WERI-Rb-1 (cell line): ENCODE data around the gene SAC3D1.
"Not testable (repeated sequence)": the region's sequence is repeated elsewhere in the genome, so short reads cannot be mapped to it uniquely, and the experiment has no call there.

Source experiments
- DNase-seq: peaks from one replicate; pipeline ENCODE4 v3.0.0-alpha.2; 2020
- H3K27ac ChIP-seq: fragments of 250-450 bp; sonication (Bioruptor Pico); 2 replicates; pipeline ENCODE4 v1.5.1; 2020; ENCODE audit warnings: mild to moderate bottlenecking, moderate library complexity
- H3K27me3 ChIP-seq: fragments of 250-450 bp; sonication (Bioruptor Pico); 2 replicates; pipeline ENCODE4 v1.5.1; 2021; ENCODE audit warnings: mild to moderate bottlenecking, low read depth, moderate library complexity; ENCODE audit not compliant: insufficient read depth, severe bottlenecking
- H3K36me3 ChIP-seq: fragments of 250-450 bp; sonication (Bioruptor Pico); 2 replicates; pipeline ENCODE4 v1.5.1; 2020; ENCODE audit warnings: mild to moderate bottlenecking, moderate library complexity
- H3K4me3 ChIP-seq: 2 replicates; pipeline ENCODE4 v1.5.1; 2011; ENCODE audit warnings: low read depth, mild to moderate bottlenecking, control low read depth, low read length
- H3K9me3 ChIP-seq: fragments of 250-450 bp; sonication (Bioruptor Pico); 2 replicates; pipeline ENCODE4 v1.5.1; 2021; ENCODE audit warnings: mild to moderate bottlenecking, moderate library complexity; ENCODE audit not compliant: severe bottlenecking
- TF ChIP-seq, protein P1 (sequence below): IDR thresholded peaks from 2 replicates; pipeline ENCODE4 v1.5.1; 2011; ENCODE audit warnings: low read depth, mild to moderate bottlenecking, control low read depth, inconsistent platforms, low read length

Gene SAC3D1

GRCh38 chr11:65017937-65018336, 23.1 kb upstream of the SAC3D1 start:
- Histone ChIP-seq H3K4me3 (no peak overlapping the region), H3K9me3 (no peaks in the 10 kb centered on the region), H3K36me3 (peaks cover 18% of the 10 kb centered on the region), H3K27me3 (no peaks in the 10 kb centered on the region), H3K27ac (no peak overlapping the region)
- no peak for DNase-seq
- TF ChIP-seq, protein P1, sequence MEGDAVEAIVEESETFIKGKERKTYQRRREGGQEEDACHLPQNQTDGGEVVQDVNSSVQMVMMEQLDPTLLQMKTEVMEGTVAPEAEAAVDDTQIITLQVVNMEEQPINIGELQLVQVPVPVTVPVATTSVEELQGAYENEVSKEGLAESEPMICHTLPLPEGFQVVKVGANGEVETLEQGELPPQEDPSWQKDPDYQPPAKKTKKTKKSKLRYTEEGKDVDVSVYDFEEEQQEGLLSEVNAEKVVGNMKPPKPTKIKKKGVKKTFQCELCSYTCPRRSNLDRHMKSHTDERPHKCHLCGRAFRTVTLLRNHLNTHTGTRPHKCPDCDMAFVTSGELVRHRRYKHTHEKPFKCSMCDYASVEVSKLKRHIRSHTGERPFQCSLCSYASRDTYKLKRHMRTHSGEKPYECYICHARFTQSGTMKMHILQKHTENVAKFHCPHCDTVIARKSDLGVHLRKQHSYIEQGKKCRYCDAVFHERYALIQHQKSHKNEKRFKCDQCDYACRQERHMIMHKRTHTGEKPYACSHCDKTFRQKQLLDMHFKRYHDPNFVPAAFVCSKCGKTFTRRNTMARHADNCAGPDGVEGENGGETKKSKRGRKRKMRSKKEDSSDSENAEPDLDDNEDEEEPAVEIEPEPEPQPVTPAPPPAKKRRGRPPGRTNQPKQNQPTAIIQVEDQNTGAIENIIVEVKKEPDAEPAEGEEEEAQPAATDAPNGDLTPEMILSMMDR = no peak

GRCh38 chr11:65019824-65020223, 21.2 kb upstream of the SAC3D1 start:
- no peak for DNase-seq
- no peak overlapping the region for H3K27ac ChIP-seq

DNA sequence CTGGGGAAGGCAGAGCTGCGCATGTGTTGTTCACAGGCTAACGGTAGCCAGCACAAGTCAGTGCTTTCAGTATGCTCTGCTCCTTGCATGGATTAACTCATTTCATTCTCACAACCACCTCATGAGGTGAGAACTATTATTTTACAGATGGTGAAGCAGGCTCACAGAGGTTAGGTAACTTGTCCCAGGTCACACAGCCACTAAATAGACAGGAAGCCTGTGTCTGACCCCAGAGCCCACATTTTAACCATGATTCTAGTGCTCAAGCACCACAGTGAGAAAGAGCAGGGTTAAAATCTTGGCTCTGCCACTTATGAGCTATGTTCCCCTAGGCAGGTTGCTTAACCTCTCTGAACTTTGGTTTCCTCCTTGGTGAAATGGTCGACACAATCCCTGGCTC, 20.0 kb upstream of the SAC3D1 start:
- peaks cover 18% of the 10 kb centered on the region for H3K36me3 ChIP-seq
- H3K27ac ChIP-seq = no peak overlapping the region
- H3K27me3 ChIP-seq = no peaks in the 10 kb centered on the region
- TF ChIP-seq, protein P1 = no peak
- no peak overlapping the region for H3K4me3 ChIP-seq
- no peak for DNase-seq
- no peaks in the 10 kb centered on the region for H3K9me3 ChIP-seq

More at GRCh38 chr11:65019824-65020223, 21.2 kb upstream of the SAC3D1 start:
- TF ChIP-seq, protein P1 = no peak
- Histone ChIP-seq H3K27me3 (no peaks in the 10 kb centered on the region), H3K4me3 (no peak overlapping the region), H3K36me3 (peaks cover 18% of the 10 kb centered on the region), H3K9me3 (no peaks in the 10 kb centered on the region)

DNA sequence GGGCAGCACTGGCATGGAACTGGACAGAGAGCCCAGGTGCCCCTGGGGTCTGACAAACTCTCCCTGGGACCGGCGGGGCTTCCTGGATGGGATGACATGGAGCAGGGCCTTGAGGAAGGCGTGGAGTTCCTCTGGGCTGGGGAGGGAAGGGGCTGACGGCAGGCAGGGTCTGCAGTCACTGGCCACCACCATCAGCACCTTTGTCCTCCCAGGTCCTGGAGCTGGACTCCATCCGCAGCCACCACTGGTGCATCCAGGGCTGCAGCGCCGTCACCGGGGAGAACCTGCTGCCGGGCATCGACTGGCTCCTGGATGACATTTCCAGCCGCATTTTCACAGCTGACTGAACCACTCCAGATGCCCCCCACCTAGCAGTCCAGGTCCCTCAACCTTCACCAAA, 19.5 kb upstream of the SAC3D1 start:
- H3K27me3 ChIP-seq = no peaks in the 10 kb centered on the region
- peaks cover 18% of the 10 kb centered on the region for H3K36me3 ChIP-seq
- H3K9me3 ChIP-seq = no peaks in the 10 kb centered on the region
- DNase-seq = no peak
- no peak overlapping the region for H3K4me3 ChIP-seq
- H3K27ac ChIP-seq = no peak overlapping the region
- TF ChIP-seq, protein P1 = no peak

DNA sequence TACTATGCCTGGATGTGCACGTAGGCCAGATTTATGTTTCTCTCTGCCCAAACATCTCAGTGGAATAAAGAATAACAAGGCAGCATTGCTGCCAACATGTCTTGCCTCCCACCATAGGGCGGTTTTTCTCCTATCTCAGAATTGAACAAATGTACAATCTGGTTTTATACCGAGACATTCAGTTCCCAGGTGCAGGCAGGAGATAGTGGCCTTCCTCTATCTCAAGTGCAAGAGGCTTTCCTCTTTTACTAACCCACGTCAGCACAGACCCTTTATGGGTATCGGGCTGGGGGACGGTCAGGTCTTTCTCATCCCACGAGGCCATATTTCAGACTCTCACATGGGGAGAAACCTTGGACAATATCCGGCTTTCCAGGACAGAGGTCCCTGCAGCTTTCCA, 17.5 kb upstream of the SAC3D1 start:
- peaks cover 10% of the 10 kb centered on the region for H3K36me3 ChIP-seq
- H3K27me3 ChIP-seq, DNase-seq, H3K9me3 ChIP-seq, H3K27ac ChIP-seq, H3K4me3 ChIP-seq: not testable (repeated sequence)

DNA sequence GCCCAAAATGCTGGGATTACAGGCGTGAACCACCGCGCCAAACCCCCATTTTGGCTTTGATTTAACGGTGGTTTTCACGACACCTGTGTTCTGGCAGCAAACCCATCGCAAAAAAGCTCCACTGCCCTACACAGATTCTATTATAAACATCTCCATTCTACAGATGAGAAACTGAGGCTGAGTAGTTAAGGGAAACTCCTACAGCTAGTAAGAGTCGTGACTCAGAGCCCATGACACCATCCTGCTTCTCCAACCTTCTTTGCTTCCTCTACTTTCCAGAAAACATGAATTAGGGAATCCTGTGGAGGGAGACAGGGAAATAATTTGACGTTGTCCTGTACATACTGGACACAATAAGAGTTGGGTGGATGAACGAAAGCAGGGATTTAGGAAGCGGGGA, 14.2 kb upstream of the SAC3D1 start:
- H3K36me3 ChIP-seq = peaks cover 6% of the 10 kb centered on the region
- peak overlapping the region; percentile 67 for H3K4me3 ChIP-seq
- no peaks in the 10 kb centered on the region for H3K27me3 ChIP-seq
- DNase-seq = no peak
- H3K27ac ChIP-seq = peak overlapping the region; percentile 95
- TF ChIP-seq, protein P1 = no peak
- no peaks in the 10 kb centered on the region for H3K9me3 ChIP-seq
